Bronchial epithelial cell (primary cell): Measurements from ENCODE around the gene IL18RAP. TPM values are rescaled to one million over a fixed set of nuclear protein-coding genes. Genes with fewer than 3 reads are reported as not detected.
A peak's percentile ranks its signal among the peaks of the same experiment; 100 is the strongest.

Experiments used
- DNase-seq: peaks from one replicate; pipeline ENCODE4 v3.0.0-alpha.2; 2010; ENCODE audit warnings: low read depth
- FAIRE-seq: peaks from 2 replicates; lab custom pipeline; 2011; peaks lifted over from hg19 to GRCh38; lab: Jason Lieb, UNC
- H3K27me3 ChIP-seq: 2 replicates; pipeline ENCODE4 v1.5.1; 2011; ENCODE audit warnings: low read length; ENCODE audit not compliant: control insufficient read depth, insufficient read depth
- H3K36me3 ChIP-seq: 2 replicates; pipeline ENCODE4 v1.5.1; 2011; ENCODE audit warnings: low read length; ENCODE audit not compliant: control insufficient read depth, insufficient read depth
- H3K4me3 ChIP-seq: 2 replicates; pipeline ENCODE4 v1.5.1; 2011; ENCODE audit warnings: mild to moderate bottlenecking, low read depth, low read length, control low read depth
- CTCF ChIP-seq: IDR thresholded peaks from 2 replicates; pipeline ENCODE4 v1.5.1; 2011; ENCODE audit warnings: mild to moderate bottlenecking, moderate library complexity, low read length, control low read depth, inconsistent platforms; ENCODE audit not compliant: insufficient read depth, severe bottlenecking
- total RNA-seq: library from RNA; depleted of rRNA; stranded (reverse); fragments of >200 nt; gene quantifications from 2 replicates; pipeline ENCODE4 v1.2.1, GENCODE V29; 2014

The IL18RAP gene
- total RNA-seq, 1 donor from 2014 or later = not detected

- no peaks in the 10 kb centered on the region for H3K27me3 ChIP-seq
- H3K4me3 ChIP-seq = no peak overlapping the region
- TF ChIP-seq CTCF = no peak
- FAIRE-seq (no peak), DNase-seq (no peak)
- no peaks in the 10 kb centered on the region for H3K36me3 ChIP-seq
Measured at GRCh38 chr2:102460467-102460866, 37.5 kb downstream of the IL18RAP start.

GRCh38 chr2:102461188-102461587 is 38.2 kb downstream of the IL18RAP start:
- Histone ChIP-seq H3K27me3 (no peaks in the 10 kb centered on the region), H3K4me3 (no peak overlapping the region), H3K36me3 (no peaks in the 10 kb centered on the region)
- DNase-seq = no peak
- TF ChIP-seq CTCF = no peak
- peak; percentile 55 for FAIRE-seq

GRCh38 chr2:102463160-102463559 is 40.2 kb downstream of the IL18RAP start:
- no peak overlapping the region for H3K4me3 ChIP-seq
- H3K36me3 ChIP-seq = no peaks in the 10 kb centered on the region
- FAIRE-seq = no peak
- DNase-seq = no peak
- TF ChIP-seq CTCF = no peak
- H3K27me3 ChIP-seq = no peaks in the 10 kb centered on the region

GRCh38 chr2:102470168-102470567 is 47.2 kb downstream of the IL18RAP start:
- FAIRE-seq = no peak
- no peaks in the 10 kb centered on the region for H3K36me3 ChIP-seq
- no peak for TF ChIP-seq CTCF
- no peaks in the 10 kb centered on the region for H3K27me3 ChIP-seq
- no peak for DNase-seq
- no peak overlapping the region for H3K4me3 ChIP-seq

- Histone ChIP-seq H3K36me3 (no peaks in the 10 kb centered on the region), H3K4me3 (no peak within 1 kb of the TSS), H3K27me3 (no peaks in the 10 kb centered on the region)
- peak; percentile 71 for TF ChIP-seq CTCF
- FAIRE-seq = peak; percentile 88
- DNase-seq = peak; percentile 55
Measured at GRCh38 chr2:102473020-102473419, 50.1 kb downstream of the IL18RAP start, which contains the start of gene SLC9A4. SLC9A4 (plus strand) TSS chr2:102473226; CDS start chr2:102473760, 534 bp downstream.

- Histone ChIP-seq H3K4me3 (no peak overlapping the region), H3K36me3 (no peaks in the 10 kb centered on the region), H3K27me3 (no peaks in the 10 kb centered on the region)
- no peak for TF ChIP-seq CTCF
- no peak for DNase-seq
- no peak for FAIRE-seq
Measured at GRCh38 chr2:102473631-102474030, 50.7 kb downstream of the IL18RAP start.
